ENCODE results near the gene PRAMEF12.

PRAMEF12 gene

DNA sequence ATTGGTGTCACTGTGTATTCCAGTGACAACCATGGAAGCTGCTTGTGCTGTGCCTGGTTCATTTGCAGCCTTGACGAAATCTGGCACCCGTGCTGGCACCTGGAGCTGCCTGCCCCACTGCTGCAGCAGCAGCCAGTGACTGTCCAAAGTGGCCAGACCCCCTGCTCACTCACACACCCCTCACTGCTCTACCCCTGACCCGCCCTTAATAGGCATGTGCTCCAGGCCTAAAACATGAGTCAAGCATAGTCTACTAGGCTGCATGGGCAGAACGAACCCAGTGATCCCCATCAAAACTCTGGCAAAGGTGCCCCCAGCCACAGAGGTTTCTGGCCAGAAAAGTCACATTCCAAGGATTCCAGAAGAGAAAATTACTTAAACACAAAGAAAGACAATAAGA, 25.4 kb downstream of the PRAMEF12 start:
- H3K9ac ChIP-seq (ENCODE audit: low read length): no peak overlapping the region
- H3K27me3 ChIP-seq (ENCODE audit: low read length): no peaks in the 10 kb centered on the region
- H3K9me3 ChIP-seq (ENCODE audit: insufficient read depth, low read length): no peaks in the 10 kb centered on the region
- H3K79me2 ChIP-seq (ENCODE audit: insufficient read depth, low read length): no peaks in the 10 kb centered on the region
- no peaks in the 10 kb centered on the region for H4K20me1 ChIP-seq (ENCODE audit: low read depth, low read length)
- H3K9me2 ChIP-seq (replicated peaks; ENCODE audit: insufficient read depth, low read length): no peaks in the 10 kb centered on the region
- no peaks in the 10 kb centered on the region for H3K36me3 ChIP-seq (ENCODE audit: low read length)
- H3F3A ChIP-seq (ENCODE audit: insufficient read depth): no peaks in the 10 kb centered on the region
- H3K4me3 ChIP-seq (ENCODE audit: insufficient read depth, low read length, poor library complexity, severe bottlenecking): no peak overlapping the region
- TF ChIP-seq EZH2phosphoT487 (conservative IDR thresholded peaks at IDR 0.05; ENCODE audit: low read length): no peak
- TF ChIP-seq, protein P1, sequence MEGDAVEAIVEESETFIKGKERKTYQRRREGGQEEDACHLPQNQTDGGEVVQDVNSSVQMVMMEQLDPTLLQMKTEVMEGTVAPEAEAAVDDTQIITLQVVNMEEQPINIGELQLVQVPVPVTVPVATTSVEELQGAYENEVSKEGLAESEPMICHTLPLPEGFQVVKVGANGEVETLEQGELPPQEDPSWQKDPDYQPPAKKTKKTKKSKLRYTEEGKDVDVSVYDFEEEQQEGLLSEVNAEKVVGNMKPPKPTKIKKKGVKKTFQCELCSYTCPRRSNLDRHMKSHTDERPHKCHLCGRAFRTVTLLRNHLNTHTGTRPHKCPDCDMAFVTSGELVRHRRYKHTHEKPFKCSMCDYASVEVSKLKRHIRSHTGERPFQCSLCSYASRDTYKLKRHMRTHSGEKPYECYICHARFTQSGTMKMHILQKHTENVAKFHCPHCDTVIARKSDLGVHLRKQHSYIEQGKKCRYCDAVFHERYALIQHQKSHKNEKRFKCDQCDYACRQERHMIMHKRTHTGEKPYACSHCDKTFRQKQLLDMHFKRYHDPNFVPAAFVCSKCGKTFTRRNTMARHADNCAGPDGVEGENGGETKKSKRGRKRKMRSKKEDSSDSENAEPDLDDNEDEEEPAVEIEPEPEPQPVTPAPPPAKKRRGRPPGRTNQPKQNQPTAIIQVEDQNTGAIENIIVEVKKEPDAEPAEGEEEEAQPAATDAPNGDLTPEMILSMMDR (IDR thresholded peaks at IDR 0.05; ENCODE audit: insufficient read depth, low read length, poor library complexity, severe bottlenecking): no peak
- H3K4me2 ChIP-seq (ENCODE audit: low read depth, low read length, poor library complexity, severe bottlenecking): no peak overlapping the region
- no peak overlapping the region for H3K27ac ChIP-seq (ENCODE audit: low read depth, low read length)
- no peak overlapping the region for H2AFZ ChIP-seq (ENCODE audit: low read depth, low read length, severe bottlenecking)

DNA sequence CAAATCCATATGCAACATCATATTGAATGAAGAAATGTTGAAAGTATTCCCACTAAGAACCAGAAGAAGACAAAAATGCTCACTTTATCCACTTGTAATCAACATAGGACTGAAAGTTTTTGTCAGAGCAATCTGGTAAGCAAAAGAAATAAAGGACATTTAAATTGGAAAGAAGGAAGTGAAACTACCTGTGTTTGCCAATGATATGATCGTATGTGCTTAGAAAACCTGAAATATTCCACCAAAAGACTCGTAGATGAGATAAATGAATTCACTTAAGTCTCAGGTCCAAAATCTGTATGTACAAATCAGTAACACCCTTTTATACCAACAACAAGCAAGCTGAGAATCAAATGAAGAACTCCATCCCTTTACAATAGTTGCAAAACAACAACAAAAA, 26.2 kb downstream of the PRAMEF12 start:
- Histone ChIP-seq H3K4me2 (ENCODE audit: low read depth, low read length, poor library complexity, severe bottlenecking) (no peak overlapping the region), H3K9ac (ENCODE audit: low read length) (no peak overlapping the region), H4K20me1 (ENCODE audit: low read depth, low read length) (no peaks in the 10 kb centered on the region), H2AFZ (ENCODE audit: low read depth, low read length, severe bottlenecking) (no peak overlapping the region), H3K27me3 (ENCODE audit: low read length) (no peaks in the 10 kb centered on the region), H3K79me2 (ENCODE audit: insufficient read depth, low read length) (no peaks in the 10 kb centered on the region), H3K9me2 (replicated peaks; ENCODE audit: insufficient read depth, low read length) (no peaks in the 10 kb centered on the region), H3F3A (ENCODE audit: insufficient read depth) (no peaks in the 10 kb centered on the region), H3K36me3 (ENCODE audit: low read length) (no peaks in the 10 kb centered on the region), H3K9me3 (ENCODE audit: insufficient read depth, low read length) (no peaks in the 10 kb centered on the region), H3K4me3 (ENCODE audit: insufficient read depth, low read length, poor library complexity, severe bottlenecking) (no peak overlapping the region), H3K27ac (ENCODE audit: low read depth, low read length) (no peak overlapping the region)
- TF ChIP-seq, protein P1 (IDR thresholded peaks at IDR 0.05; ENCODE audit: insufficient read depth, low read length, poor library complexity, severe bottlenecking): no peak
- TF ChIP-seq EZH2phosphoT487 (conservative IDR thresholded peaks at IDR 0.05; ENCODE audit: low read length): no peak

DNA sequence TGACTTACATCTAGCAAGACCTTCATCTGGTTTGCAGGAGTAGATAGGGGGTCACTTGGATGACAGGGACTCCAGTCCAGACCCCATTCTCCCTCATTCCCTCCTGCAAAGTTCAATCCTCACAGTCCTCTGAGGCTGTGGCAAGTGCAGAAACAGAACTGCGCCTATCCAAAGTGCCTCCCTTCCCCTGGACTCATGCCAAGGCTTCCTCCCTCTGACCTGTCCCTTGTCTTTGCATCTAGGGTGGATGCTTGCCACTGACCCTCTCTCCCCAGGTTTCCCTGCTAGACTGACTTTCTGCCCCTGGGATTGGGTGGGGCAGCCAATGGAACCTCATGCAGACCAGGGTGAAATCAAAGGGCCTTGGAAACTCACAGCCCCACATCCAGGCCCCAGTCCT, 36.4 kb downstream of the PRAMEF12 start:
- no peaks in the 10 kb centered on the region for H3K9me2 ChIP-seq (replicated peaks; ENCODE audit: insufficient read depth, low read length)
- H2AFZ ChIP-seq (ENCODE audit: low read depth, low read length, severe bottlenecking): no peak overlapping the region
- H3K4me3 ChIP-seq (ENCODE audit: insufficient read depth, low read length, poor library complexity, severe bottlenecking): no peak overlapping the region
- H3F3A ChIP-seq (ENCODE audit: insufficient read depth): no peaks in the 10 kb centered on the region
- no peak overlapping the region for H3K27ac ChIP-seq (ENCODE audit: low read depth, low read length)
- H3K36me3 ChIP-seq (ENCODE audit: low read length): no peaks in the 10 kb centered on the region
- no peak overlapping the region for H3K9ac ChIP-seq (ENCODE audit: low read length)
- H3K27me3 ChIP-seq (ENCODE audit: low read length): no peaks in the 10 kb centered on the region
- TF ChIP-seq, protein P1 (IDR thresholded peaks at IDR 0.05; ENCODE audit: insufficient read depth, low read length, poor library complexity, severe bottlenecking): no peak
- no peak for TF ChIP-seq EZH2phosphoT487 (conservative IDR thresholded peaks at IDR 0.05; ENCODE audit: low read length)
- H3K79me2 ChIP-seq (ENCODE audit: insufficient read depth, low read length): no peaks in the 10 kb centered on the region
- H4K20me1 ChIP-seq (ENCODE audit: low read depth, low read length): no peaks in the 10 kb centered on the region
- H3K9me3 ChIP-seq (ENCODE audit: insufficient read depth, low read length): no peaks in the 10 kb centered on the region
- no peak overlapping the region for H3K4me2 ChIP-seq (ENCODE audit: low read depth, low read length, poor library complexity, severe bottlenecking)

Data from SU-DHL-6 (cell line).